Loucy (cell line): ENCODE data around the gene BAX.

Experiments
- EZH2phosphoT487 ChIP-seq: fragments of 200-600 bp; IDR thresholded peaks from 2 replicates; pipeline ENCODE4 v1.6.1; 2018; ENCODE audit warnings: antibody characterized with exemption, mild to moderate bottlenecking, moderate library complexity, borderline replicate concordance
- TF ChIP-seq, protein P1 (sequence below): fragments of 200-600 bp; sonication (generic); conservative IDR thresholded peaks from 2 replicates; pipeline ENCODE4 v1.5.1; 2014; ENCODE audit warnings: mild to moderate bottlenecking, antibody characterized with exemption, low read length

DNA sequence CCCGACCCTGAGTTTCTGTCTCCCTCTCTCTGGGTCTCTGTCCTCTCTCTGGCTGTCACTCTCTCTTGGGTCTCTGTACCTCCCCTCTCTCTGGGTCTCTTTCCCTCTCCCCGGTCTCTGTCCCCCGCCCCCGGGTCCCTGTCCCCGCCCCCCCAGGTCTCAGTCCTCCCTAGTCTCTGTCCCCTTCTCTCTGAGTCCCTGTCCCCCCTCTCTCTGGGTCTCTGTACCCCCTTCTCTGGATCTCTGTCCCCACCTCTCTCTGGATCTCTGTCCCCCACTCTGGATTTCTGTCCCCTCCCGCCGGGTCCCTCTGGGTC is 8.1 kb downstream of the BAX start:
- TF ChIP-seq, protein P1, sequence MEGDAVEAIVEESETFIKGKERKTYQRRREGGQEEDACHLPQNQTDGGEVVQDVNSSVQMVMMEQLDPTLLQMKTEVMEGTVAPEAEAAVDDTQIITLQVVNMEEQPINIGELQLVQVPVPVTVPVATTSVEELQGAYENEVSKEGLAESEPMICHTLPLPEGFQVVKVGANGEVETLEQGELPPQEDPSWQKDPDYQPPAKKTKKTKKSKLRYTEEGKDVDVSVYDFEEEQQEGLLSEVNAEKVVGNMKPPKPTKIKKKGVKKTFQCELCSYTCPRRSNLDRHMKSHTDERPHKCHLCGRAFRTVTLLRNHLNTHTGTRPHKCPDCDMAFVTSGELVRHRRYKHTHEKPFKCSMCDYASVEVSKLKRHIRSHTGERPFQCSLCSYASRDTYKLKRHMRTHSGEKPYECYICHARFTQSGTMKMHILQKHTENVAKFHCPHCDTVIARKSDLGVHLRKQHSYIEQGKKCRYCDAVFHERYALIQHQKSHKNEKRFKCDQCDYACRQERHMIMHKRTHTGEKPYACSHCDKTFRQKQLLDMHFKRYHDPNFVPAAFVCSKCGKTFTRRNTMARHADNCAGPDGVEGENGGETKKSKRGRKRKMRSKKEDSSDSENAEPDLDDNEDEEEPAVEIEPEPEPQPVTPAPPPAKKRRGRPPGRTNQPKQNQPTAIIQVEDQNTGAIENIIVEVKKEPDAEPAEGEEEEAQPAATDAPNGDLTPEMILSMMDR: no peak
- no peak for TF ChIP-seq EZH2phosphoT487
